MM.1S (cell line): Measurements from ENCODE around the gene TTYH2.

Source experiments
- CTCF ChIP-seq: fragments of 300-600 bp; sonication (generic); IDR thresholded peaks from 2 replicates; pipeline ENCODE4 v1.5.1; 2016; ENCODE audit warnings: antibody characterized with exemption, low read length, mixed read lengths
- EZH2 ChIP-seq: fragments of 300-600 bp; sonication (generic); optimal IDR thresholded peaks from 2 replicates; pipeline ENCODE3; 2017; ENCODE audit warnings: low read depth, mild to moderate bottlenecking, antibody characterized with exemption, low read length, mixed read lengths

- TF ChIP-seq CTCF: no peak
- TF ChIP-seq EZH2: no peak
These were observed 90.8 kb downstream of the TTYH2 start for GRCh38 chr17:74304184-74304583.
